ENCODE measurements around the gene SLC9A9. TPM values are rescaled to one million over a fixed set of nuclear protein-coding genes. Genes with fewer than 3 reads are reported as not detected.
A peak's percentile ranks its signal among the peaks of the same experiment; 100 is the strongest.
"Not testable (repeated sequence)": the region's sequence is repeated elsewhere in the genome, so short reads cannot be mapped to it uniquely, and the experiment has no call there.

Gene SLC9A9
- total RNA-seq, 1 experiment from 2014 or later = 2.2 TPM

GRCh38 chr3:143436231-143436930 is 411.9 kb downstream of the SLC9A9 start:
- H3K36me3 ChIP-seq (ENCODE audit: insufficient read depth, low read length) = no peaks in the 10 kb centered on the region
- H4K20me1 ChIP-seq (ENCODE audit: insufficient read depth, low read depth, low read length) = no peaks in the 10 kb centered on the region
- no peaks in the 10 kb centered on the region for H3K79me2 ChIP-seq (ENCODE audit: low read length)
- no peak overlapping the region for H3K27ac ChIP-seq (ENCODE audit: low read length)
- H3K4me3 ChIP-seq (ENCODE audit: low read length) = no peak overlapping the region
- no peaks in the 10 kb centered on the region for H3K9me3 ChIP-seq (ENCODE audit: low read length)
- H3K9me2 ChIP-seq (replicated peaks; ENCODE audit: insufficient read depth, low read length) = no peaks in the 10 kb centered on the region
- no peak overlapping the region for H3K4me2 ChIP-seq (ENCODE audit: low read depth, low read length, poor library complexity, severe bottlenecking)
- no peak for DNase-seq
- 0 out of 2 replicates have a peak, but pooled peaks cover 3% of the 10 kb centered on the region for H3K27me3 ChIP-seq (ENCODE audit: low read length)
- peaks cover 62% of the 10 kb centered on the region for H3K4me1 ChIP-seq (ENCODE audit: low read length)
- H3K9ac ChIP-seq (ENCODE audit: low read length) = no peak overlapping the region
- peak overlapping the region; percentile 56; the same call in 1 of the 2 replicates for H2AFZ ChIP-seq (ENCODE audit: low read length)

- Histone ChIP-seq H2AFZ (ENCODE audit: low read length) (no peak overlapping the region), H3K27ac (ENCODE audit: low read length) (peak overlapping the region; percentile 47), H3K4me2 (ENCODE audit: low read depth, low read length, poor library complexity, severe bottlenecking) (peak overlapping the region; percentile 18), H3K4me1 (ENCODE audit: low read length) (peaks cover 69% of the 10 kb centered on the region), H3K9me2 (replicated peaks; ENCODE audit: insufficient read depth, low read length) (no peaks in the 10 kb centered on the region), H3K9ac (ENCODE audit: low read length) (no peak overlapping the region), H4K20me1 (ENCODE audit: insufficient read depth, low read depth, low read length) (no peaks in the 10 kb centered on the region), H3K9me3 (ENCODE audit: low read length) (no peaks in the 10 kb centered on the region), H3K4me3 (ENCODE audit: low read length) (no peak overlapping the region), H3K79me2 (ENCODE audit: low read length) (no peaks in the 10 kb centered on the region), H3K27me3 (ENCODE audit: low read length) (no peaks in the 10 kb centered on the region), H3K36me3 (ENCODE audit: insufficient read depth, low read length) (no peaks in the 10 kb centered on the region)
- peak; percentile 88 for DNase-seq
These were observed 414.4 kb downstream of the SLC9A9 start for GRCh38 chr3:143433787-143434378.

- Histone ChIP-seq H3K4me2 (ENCODE audit: low read depth, low read length, poor library complexity, severe bottlenecking) (peak overlapping the region; percentile 75), H3K27ac (ENCODE audit: low read length) (peak overlapping the region; percentile 99), H3K9ac (ENCODE audit: low read length) (peak overlapping the region; percentile 75; the same call in 1 of the 2 replicates), H3K4me1 (ENCODE audit: low read length) (peaks cover 80% of the 10 kb centered on the region)
- not testable (repeated sequence) for H2AFZ ChIP-seq (ENCODE audit: low read length); DNase-seq; H3K4me3 ChIP-seq (ENCODE audit: low read length); H4K20me1 ChIP-seq (ENCODE audit: insufficient read depth, low read depth, low read length); H3K36me3 ChIP-seq (ENCODE audit: insufficient read depth, low read length); H3K27me3 ChIP-seq (ENCODE audit: low read length); H3K9me2 ChIP-seq (replicated peaks; ENCODE audit: insufficient read depth, low read length); H3K9me3 ChIP-seq (ENCODE audit: low read length); H3K79me2 ChIP-seq (ENCODE audit: low read length)
These were observed 417.0 kb downstream of the SLC9A9 start for GRCh38 chr3:143431298-143431697.

- Histone ChIP-seq H3K4me2 (ENCODE audit: low read depth, low read length, poor library complexity, severe bottlenecking) (peak overlapping the region; percentile 75), H4K20me1 (ENCODE audit: insufficient read depth, low read depth, low read length) (no peaks in the 10 kb centered on the region), H2AFZ (ENCODE audit: low read length) (peak overlapping the region; percentile 38; the same call in 1 of the 2 replicates), H3K27ac (ENCODE audit: low read length) (peak overlapping the region; percentile 99), H3K27me3 (ENCODE audit: low read length) (no peaks in the 10 kb centered on the region), H3K9me3 (ENCODE audit: low read length) (no peaks in the 10 kb centered on the region), H3K9me2 (replicated peaks; ENCODE audit: insufficient read depth, low read length) (no peaks in the 10 kb centered on the region), H3K36me3 (ENCODE audit: insufficient read depth, low read length) (no peaks in the 10 kb centered on the region), H3K9ac (ENCODE audit: low read length) (peak overlapping the region; percentile 75), H3K4me1 (ENCODE audit: low read length) (peaks cover 82% of the 10 kb centered on the region), H3K4me3 (ENCODE audit: low read length) (peak overlapping the region; percentile 55; the same call in 1 of the 2 replicates), H3K79me2 (ENCODE audit: low read length) (no peaks in the 10 kb centered on the region)
- DNase-seq = no peak
These were observed 417.7 kb downstream of the SLC9A9 start for GRCh38 chr3:143430568-143430967.

GRCh38 chr3:143429628-143430514 is 418.4 kb downstream of the SLC9A9 start:
- Histone ChIP-seq H3K36me3 (ENCODE audit: insufficient read depth, low read length) (no peaks in the 10 kb centered on the region), H3K4me1 (ENCODE audit: low read length) (peaks cover 87% of the 10 kb centered on the region), H3K27ac (ENCODE audit: low read length) (peak overlapping the region; percentile 99), H3K9me3 (ENCODE audit: low read length) (no peaks in the 10 kb centered on the region), H3K4me3 (ENCODE audit: low read length) (peak overlapping the region; percentile 55; the same call in 1 of the 2 replicates), H3K9ac (ENCODE audit: low read length) (peak overlapping the region; percentile 75), H3K4me2 (ENCODE audit: low read depth, low read length, poor library complexity, severe bottlenecking) (peak overlapping the region; percentile 75), H4K20me1 (ENCODE audit: insufficient read depth, low read depth, low read length) (no peaks in the 10 kb centered on the region), H3K27me3 (ENCODE audit: low read length) (no peaks in the 10 kb centered on the region), H2AFZ (ENCODE audit: low read length) (peak overlapping the region; percentile 38; the same call in 1 of the 2 replicates), H3K79me2 (ENCODE audit: low read length) (no peaks in the 10 kb centered on the region), H3K9me2 (replicated peaks; ENCODE audit: insufficient read depth, low read length) (no peaks in the 10 kb centered on the region)
- DNase-seq = peak; percentile 63

GRCh38 chr3:143428294-143428693 is 420.0 kb downstream of the SLC9A9 start:
- Histone ChIP-seq H3K36me3 (ENCODE audit: insufficient read depth, low read length) (no peaks in the 10 kb centered on the region), H2AFZ (ENCODE audit: low read length) (no peak overlapping the region), H3K4me2 (ENCODE audit: low read depth, low read length, poor library complexity, severe bottlenecking) (peak overlapping the region; percentile 75), H3K9me2 (replicated peaks; ENCODE audit: insufficient read depth, low read length) (no peaks in the 10 kb centered on the region), H3K27me3 (ENCODE audit: low read length) (no peaks in the 10 kb centered on the region), H3K9me3 (ENCODE audit: low read length) (no peaks in the 10 kb centered on the region), H3K9ac (ENCODE audit: low read length) (peak overlapping the region; percentile 75), H3K4me1 (ENCODE audit: low read length) (peaks cover 98% of the 10 kb centered on the region), H4K20me1 (ENCODE audit: insufficient read depth, low read depth, low read length) (no peaks in the 10 kb centered on the region), H3K79me2 (ENCODE audit: low read length) (no peaks in the 10 kb centered on the region), H3K4me3 (ENCODE audit: low read length) (peak overlapping the region; percentile 55), H3K27ac (ENCODE audit: low read length) (peak overlapping the region; percentile 99)
- peak; percentile 93 for DNase-seq

- no peaks in the 10 kb centered on the region for H3K36me3 ChIP-seq (ENCODE audit: insufficient read depth, low read length)
- H3K79me2 ChIP-seq (ENCODE audit: low read length) = no peaks in the 10 kb centered on the region
- H3K9me3 ChIP-seq (ENCODE audit: low read length) = no peaks in the 10 kb centered on the region
- H3K4me2 ChIP-seq (ENCODE audit: low read depth, low read length, poor library complexity, severe bottlenecking) = peak overlapping the region; percentile 75
- peak overlapping the region; percentile 68 for H3K9ac ChIP-seq (ENCODE audit: low read length)
- H3K27ac ChIP-seq (ENCODE audit: low read length) = peak overlapping the region; percentile 99
- H3K4me3 ChIP-seq (ENCODE audit: low read length) = peak overlapping the region; percentile 42
- H3K4me1 ChIP-seq (ENCODE audit: low read length) = peaks cover 93% of the 10 kb centered on the region
- H2AFZ ChIP-seq (ENCODE audit: low read length) = no peak overlapping the region
- no peaks in the 10 kb centered on the region for H3K27me3 ChIP-seq (ENCODE audit: low read length)
- DNase-seq = peak; percentile 96
- H4K20me1 ChIP-seq (ENCODE audit: insufficient read depth, low read depth, low read length) = no peaks in the 10 kb centered on the region
- no peaks in the 10 kb centered on the region for H3K9me2 ChIP-seq (replicated peaks; ENCODE audit: insufficient read depth, low read length)
These were observed 420.6 kb downstream of the SLC9A9 start for GRCh38 chr3:143427631-143428030.

GRCh38 chr3:143424874-143425273 is 423.4 kb downstream of the SLC9A9 start:
- peaks cover 86% of the 10 kb centered on the region for H3K4me1 ChIP-seq (ENCODE audit: low read length)
- no peaks in the 10 kb centered on the region for H3K9me3 ChIP-seq (ENCODE audit: low read length)
- no peak for DNase-seq
- H3K79me2 ChIP-seq (ENCODE audit: low read length) = no peaks in the 10 kb centered on the region
- peak overlapping the region; percentile 4; the same call in 1 of the 2 replicates for H2AFZ ChIP-seq (ENCODE audit: low read length)
- H4K20me1 ChIP-seq (ENCODE audit: insufficient read depth, low read depth, low read length) = no peaks in the 10 kb centered on the region
- no peaks in the 10 kb centered on the region for H3K27me3 ChIP-seq (ENCODE audit: low read length)
- peak overlapping the region; percentile 81 for H3K27ac ChIP-seq (ENCODE audit: low read length)
- no peak overlapping the region for H3K9ac ChIP-seq (ENCODE audit: low read length)
- no peak overlapping the region for H3K4me3 ChIP-seq (ENCODE audit: low read length)
- no peaks in the 10 kb centered on the region for H3K9me2 ChIP-seq (replicated peaks; ENCODE audit: insufficient read depth, low read length)
- H3K36me3 ChIP-seq (ENCODE audit: insufficient read depth, low read length) = no peaks in the 10 kb centered on the region
- H3K4me2 ChIP-seq (ENCODE audit: low read depth, low read length, poor library complexity, severe bottlenecking) = no peak overlapping the region
